ENCODE measurements around the gene CRYZL1.
A peak's percentile ranks its signal among the peaks of the same experiment; 100 is the strongest.
"Not testable (repeated sequence)": the region's sequence is repeated elsewhere in the genome, so short reads cannot be mapped to it uniquely, and the experiment has no call there.

The CRYZL1 gene

DNA sequence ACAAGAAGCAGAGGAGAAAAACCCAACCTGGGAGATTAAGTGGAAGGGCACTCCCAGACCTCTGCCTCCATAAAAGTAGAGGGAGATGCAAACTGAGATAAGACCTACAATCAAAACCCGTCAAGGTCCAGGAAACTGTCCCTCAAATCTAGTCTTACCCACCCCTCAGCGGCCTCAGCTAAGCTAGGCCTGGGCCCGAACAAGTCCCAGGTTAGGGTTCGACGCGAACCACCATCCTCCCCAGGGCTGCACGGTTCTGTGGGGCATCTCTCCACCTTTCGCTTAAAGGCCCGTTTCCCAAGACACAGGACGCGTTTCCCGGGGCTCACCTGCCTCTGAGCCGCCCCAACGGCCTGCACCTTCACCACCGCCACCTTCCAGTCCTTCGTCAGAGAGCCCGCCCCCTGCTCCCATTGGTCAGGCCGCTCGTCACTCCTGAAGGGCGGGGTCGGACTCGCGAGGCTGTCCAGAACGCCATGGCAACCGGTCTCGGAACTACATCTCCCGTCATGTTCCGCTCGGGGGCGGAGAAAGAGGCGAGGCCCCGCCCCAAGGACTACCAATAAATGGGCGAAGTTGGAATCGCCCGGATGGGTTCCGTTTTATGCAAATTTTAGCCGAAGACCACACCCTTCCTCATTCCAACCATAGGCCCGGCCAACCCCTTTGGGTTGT, at the start of gene CRYZL1:
Gene CRYZL1 (minus strand): TSS at position 390 of the 675 bp plus-strand sequence. CDS start 10,190 bp downstream, outside the sequence.
- DNase-seq (ENCODE audit: low read depth), result peak; percentile 100

DNA sequence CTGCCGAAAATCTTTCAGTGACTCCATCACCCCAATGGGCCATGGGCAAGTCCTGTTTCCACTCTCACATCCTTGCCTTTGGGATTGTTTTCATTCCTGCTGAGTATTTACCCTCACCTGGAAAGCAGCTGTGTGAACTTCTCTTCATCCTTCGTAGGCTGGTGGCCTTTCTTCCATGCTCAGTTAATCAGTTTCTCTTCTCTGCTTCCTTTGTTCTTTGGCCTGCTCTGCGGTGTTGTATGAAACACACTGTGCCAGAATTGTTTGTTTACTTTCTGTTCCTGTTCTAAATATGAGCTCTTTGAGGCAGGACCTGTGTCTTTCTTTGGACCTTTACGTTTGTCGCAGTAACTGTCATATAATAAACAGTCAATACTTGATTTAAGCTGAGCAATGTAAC, 49.3 kb upstream of the CRYZL1 start:
- DNase-seq (ENCODE audit: low read depth), result no peak

DNA sequence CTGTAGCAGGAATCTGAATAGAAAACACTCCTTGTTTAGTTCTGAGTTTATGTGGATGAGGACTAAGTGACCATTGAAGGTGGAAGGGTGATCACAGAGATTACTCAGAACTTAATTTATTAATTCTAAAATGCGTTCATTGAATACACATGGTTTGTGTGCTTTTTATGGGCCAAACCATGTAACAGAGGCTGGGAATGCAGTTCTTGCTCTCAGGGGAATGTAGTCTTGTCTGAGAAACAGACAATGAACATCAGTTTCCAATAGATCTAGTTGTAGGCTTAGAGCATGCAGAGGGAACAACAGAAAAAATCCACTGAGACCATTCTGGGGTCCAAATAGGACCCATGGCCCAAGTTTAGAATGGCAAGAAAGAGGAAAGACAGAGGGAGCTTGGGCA, 46.8 kb upstream of the CRYZL1 start:
- DNase-seq (ENCODE audit: low read depth), result no peak

DNA sequence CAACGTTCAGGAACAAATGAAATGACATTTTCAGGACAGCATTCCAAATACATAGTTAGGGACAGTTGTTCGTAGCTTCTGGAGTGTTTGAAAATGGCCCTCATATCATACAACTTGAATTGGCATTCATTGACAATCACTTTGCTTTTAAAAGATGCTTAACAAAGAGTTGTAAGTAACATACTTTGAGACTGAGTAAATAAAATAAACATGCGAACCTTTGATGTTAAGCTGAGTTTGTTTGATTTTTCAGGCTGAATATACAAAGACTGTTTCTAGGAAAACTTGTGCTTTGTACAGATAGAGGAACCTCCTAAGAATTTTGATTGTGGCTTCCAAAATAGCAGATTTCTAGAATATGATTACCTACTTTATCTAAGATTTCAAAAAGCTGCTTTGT, 46.1 kb upstream of the CRYZL1 start:
- DNase-seq (ENCODE audit: low read depth), result no peak

DNA sequence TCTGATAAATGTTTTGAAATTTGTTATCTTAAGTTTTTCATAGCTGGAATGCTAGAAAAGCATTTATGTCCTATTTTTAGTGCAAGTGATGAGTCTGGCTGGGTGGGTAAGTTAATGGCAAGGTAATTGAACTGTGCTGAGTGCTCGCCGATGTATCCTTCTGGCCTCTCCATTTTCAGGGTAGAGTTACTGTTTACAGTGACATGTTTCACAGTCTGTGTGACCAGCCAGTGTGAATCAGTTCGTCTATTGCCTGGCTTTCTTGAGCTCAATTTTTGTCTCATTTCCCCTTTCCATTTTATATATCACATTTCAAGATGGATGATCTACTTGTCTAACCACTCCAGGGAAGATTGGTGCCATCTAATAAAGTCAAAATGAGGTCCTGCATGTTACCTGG, 44.8 kb upstream of the CRYZL1 start:
- no peak for DNase-seq (ENCODE audit: low read depth)

DNA sequence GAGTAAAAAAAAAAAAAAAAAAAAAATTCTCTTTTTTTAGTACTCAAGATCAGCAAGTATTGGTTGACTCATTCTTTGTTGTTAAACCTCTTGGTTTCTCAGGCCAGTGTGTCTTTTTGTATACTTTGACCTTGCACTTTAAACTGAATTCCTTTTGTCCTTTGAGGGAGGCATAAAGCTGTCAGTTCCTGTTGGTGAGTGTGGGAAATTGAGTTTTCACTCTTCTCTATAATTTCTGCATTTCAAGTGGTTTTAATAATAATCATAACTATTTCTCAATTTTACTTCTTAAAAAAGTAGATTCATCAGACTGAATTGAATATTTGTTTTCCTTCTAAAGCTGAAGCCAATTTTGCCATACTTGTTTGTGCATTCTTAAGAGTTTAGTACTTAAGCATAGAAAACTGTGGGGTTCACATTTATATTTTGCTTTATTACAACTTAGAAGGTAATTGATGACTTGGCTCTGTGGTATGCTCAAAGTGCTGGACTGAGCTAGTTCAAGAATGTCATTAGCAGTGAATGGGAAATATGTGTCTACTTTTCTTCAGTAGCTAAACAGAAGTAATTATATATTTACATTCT, 44.2 kb upstream of the CRYZL1 start:
- no peak for DNase-seq (ENCODE audit: low read depth)

DNA sequence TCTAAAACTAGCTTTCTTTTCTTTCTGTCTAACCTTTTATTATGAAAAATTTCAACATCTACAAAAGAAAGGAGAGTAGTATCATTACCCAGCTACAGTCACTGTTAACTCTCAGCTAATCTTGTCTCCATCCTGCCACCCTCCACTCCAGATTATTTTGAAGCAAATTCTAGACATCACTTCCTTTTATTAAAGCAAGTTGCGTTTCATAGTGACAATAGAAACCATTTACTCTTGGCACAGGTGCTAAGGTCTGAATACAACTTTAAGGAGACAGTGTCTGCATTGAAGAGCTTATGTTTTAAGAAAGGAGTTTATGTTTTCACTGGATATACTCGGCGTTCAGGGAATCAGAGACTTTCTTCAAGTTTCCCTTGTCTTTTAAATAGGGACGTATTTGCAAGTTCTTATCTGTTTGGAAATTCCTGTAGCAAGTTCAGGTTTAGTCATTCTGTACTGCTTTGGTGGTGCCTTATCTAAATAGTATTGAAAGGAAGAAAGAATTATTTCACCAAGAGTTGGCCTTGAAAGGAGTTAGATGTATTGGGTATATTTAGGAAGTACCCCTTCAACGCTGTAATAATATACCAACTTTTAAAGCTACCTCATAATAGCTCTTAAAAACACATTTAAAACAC, 43.5 kb upstream of the CRYZL1 start:
- DNase-seq (ENCODE audit: low read depth), result no peak

DNA sequence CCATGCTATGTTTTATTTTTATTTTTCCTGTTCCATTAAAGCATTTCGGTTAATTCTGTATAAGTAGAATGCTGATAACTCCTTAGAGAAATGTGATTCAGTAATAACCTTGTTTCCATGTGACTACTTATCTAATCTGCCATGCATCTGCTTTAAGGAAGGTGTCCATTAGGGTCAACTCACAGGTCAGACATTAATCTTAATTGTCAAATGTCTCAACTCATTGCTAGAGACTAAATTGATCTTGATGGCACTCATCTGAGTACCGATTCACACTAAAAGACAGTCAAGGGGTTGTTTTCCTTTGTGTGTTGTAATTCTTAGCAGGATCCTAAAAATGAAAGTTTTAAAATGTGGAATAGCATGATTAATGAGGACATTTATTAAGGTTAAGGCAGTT, 42.5 kb upstream of the CRYZL1 start:
- DNase-seq (ENCODE audit: low read depth), result no peak

DNA sequence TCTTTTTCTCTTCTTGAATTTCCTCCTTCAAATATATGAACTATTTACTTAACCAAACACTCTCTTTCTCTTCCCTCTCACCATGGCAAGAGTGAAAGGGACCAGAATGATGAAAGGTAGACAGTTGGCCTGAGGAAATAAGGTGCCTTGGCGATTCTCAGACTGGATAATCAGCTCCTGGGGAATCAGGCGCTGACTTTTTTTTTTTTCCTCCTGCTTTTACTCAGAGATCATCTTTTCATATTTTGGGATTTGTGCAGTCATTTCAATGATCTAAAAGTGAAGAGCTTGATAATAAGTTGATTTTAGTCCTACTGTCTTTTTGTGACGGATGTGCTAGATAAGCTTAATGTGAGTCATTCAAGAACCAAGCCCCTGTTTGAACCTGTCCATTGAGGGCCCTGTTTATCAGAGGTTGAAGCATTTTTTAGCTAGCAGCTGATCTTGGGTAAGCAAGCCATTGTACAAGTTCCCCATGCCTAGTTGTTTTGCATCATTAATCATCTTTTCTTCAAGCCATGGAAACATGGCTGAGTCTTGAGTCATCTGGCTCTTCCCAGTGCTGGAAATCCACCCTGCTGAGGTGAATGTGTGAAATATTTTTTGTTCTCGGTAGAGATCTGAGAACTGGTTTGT, 41.6 kb upstream of the CRYZL1 start:
- no peak for DNase-seq (ENCODE audit: low read depth)

DNA sequence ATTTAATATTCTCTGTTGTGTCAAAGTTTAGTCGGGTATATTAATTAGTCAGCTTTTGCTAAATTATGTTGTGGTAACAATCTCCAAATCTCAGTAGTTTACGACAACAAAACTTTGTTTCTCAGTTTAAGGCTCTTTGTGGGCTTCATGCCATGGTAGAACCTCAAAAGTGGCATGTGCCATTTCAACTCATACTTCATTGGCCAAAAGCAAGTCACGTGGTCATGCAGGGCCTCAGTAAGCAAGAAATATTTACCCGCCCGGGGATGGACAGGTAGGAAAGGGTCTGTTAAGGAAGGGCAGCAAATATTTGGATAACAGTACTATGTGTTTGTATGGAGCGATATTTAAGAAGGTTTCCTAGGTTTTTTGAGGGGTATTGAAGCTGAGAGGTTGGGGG, 39.3 kb upstream of the CRYZL1 start:
- no peak for DNase-seq (ENCODE audit: low read depth)

DNA sequence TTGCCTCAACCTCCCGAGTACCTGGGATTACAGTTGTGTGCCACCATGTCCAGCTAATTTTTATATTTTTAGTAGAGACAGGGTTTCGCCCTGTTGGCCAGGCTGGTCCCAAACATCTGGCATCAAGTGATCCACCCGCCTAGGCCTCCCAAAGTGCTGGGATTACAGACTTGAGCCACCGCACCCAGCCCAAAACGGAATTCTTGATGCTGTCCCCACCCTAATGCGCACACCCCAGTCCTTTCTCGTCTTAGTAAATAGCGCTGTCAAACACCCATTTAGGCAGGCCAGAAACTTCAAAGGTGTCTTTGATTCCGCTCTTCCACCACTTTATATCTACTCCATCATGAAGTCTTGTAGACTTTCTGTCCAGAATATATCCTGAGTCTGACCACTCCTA, 35.9 kb upstream of the CRYZL1 start:
- DNase-seq (ENCODE audit: low read depth), result no peak

DNA sequence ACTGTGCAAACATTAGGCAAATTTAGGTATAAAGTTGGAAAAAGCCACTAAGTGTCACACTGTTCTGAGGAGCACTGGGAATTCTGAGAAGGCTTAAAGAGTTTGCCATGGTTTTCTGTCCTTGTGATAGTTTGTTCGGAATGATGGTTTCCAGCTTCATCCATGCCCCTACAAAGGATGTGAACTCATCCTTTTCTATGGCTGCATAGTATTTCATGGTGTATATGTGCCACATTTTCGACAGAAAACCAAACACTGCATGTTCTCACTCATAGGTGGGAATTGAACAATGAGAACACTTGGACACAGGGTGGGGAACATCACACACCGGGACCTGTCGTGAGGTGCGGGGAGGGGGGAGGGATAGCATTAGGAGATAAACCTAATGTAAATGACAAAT, 35.1 kb upstream of the CRYZL1 start:
- DNase-seq (ENCODE audit: low read depth), result not testable (repeated sequence)

DNA sequence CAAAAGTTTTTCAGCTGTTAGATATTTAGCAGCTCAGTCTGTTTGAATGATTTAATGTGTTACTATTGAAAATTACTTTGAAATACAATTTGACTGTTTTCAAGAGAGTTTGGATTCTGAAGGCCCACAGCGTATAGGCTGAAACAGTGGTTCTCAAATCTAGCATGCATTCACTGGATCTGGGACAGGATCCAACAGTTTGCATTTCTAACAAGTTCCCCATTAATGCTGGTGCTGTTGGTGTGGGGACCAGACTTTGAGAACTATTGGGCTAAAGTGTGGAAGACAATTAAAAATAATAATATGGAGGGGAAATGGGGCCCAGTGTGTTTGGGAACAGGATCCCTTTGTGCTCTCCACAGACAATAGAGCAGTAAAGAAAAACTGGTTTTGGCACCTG, 32.7 kb upstream of the CRYZL1 start:
- DNase-seq (ENCODE audit: low read depth), result no peak

DNA sequence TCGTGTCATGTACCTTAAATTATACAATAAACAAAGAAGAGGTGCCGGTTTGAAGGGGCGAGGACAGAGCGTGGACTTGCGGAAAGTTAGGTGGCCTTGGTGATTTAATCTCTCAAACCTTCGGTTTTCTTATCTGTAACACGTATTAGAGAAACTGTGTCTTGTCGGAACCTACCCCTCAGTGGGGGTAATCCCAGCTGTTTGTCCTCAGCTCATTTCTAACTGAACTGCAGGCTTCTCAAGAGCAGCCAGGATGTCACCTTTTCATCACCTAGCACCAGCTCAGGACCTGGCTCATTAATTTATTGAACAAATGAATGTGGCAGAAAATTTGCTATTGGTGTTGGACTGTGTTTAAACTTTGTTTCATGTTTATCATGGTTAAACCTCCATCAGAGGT, 31.9 kb upstream of the CRYZL1 start:
- DNase-seq (ENCODE audit: low read depth), result no peak

DNA sequence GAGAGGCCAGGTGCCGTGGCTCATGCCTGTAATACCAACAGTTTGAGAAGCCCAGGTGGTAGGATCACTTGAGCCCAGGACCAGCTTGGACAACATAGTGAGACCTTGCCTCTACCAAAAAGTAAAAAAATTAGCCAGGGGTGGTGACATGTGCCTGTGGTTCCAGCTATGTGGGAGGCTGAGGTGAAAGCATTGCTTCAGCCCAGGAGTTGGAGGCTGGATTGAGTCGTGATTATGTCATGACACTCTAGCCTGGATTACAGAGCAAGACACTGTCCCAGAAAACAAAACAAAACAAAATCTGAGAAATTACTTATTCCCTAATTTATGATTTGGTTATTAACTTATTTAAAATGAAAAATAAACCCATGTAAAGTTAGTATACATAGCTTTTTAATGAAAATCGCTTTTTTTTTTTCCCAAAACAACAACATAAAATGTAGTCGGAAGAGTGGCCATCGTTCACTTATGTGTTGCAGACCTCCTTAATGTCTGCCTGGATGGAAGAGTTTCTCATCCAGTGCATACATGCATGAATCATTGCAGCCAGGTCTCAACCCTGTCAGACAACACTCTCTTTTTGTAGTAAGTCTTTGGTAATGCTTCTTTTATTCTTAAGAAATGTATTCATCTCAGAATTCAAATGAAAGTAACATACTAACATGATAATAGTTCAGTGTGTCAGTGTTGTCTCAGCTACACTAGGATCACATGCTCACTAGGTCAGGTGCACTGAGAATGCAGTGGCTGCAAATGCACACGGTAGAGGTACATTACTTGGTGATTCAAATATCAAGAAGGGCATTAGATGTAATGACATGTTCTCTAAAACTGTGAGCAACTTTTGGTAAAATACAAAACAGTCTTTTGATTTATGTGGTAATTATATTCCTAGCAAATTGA, 28.8 kb upstream of the CRYZL1 start:
- DNase-seq (ENCODE audit: low read depth), result no peak

DNA sequence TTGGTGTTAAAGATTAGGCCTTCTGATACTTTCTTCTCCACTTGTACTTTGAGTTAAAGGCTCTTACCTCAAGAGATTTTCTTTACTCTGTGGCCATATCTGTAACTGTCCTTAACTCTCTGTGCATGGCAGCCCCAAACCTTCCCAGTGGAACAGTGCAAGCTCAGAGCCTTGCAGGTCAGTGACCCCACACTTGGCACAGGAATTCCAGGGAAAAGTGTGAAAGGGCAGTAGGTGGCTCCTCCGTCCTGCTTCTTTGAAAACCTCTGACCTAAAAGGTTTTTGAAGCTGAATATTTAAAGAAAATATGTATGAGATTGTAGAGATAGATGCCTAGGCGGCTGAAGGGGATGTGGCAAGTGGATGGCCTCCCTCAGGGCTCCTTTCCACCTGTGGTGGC, 27.1 kb upstream of the CRYZL1 start:
- DNase-seq (ENCODE audit: low read depth), result no peak

DNA sequence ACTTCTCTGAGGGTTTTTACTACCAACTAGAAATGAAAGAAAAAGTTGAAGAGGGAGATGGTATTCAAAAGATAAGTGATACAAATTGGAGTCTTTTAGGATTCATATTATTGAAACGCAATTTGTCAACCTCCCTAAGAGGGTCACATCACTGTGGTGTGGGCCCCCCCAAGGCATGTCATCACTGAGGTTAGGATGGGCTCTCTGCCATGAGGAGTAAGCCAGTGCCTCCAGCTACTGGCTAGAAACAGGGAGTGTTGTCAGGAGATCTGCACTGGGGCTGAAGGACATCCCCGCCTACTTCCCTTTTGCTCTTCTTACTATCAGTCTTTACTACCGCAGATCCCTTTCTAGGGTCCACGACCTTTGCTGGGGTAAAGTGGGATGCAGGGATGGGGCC, 26.6 kb upstream of the CRYZL1 start:
- DNase-seq (ENCODE audit: low read depth), result no peak

DNA sequence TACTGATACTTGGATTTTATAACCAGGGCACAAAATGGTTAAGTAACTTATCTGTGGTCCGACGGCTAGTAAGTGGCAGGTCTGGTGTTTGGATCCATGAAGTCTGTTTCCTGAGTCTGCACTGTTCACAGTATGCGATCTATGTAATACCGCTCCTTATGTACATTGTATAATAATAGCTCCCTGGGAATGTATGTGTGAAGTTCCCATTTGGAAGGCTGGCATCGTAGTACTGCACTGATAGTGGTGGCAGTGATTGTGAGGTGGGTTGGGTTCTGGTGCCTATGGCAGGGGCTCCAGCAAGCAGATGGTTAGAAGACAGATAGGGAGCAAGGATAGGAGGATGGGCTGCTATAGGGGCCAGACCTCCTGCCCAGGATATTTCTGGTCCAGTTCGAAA, 26.1 kb upstream of the CRYZL1 start:
- DNase-seq (ENCODE audit: low read depth), result no peak

DNA sequence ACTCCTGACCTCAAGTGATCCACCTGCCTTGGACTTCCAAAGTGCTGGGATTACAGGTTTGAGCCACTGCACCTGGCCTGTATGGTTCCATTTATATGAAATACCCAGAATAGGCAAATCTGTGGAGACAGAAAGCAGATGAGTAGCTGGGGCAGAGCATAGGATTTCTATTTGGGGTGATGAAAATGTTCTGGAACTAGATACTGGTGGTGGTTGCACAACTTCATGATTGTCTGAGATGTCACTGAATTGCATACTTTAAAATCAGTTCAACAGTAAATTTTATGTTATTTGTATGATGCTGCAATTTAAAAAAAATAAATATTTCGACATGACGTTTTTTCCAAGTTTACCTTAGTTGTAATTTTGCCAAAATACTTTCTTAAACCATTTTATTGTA, 24.6 kb upstream of the CRYZL1 start:
- no peak for DNase-seq (ENCODE audit: low read depth)

DNA sequence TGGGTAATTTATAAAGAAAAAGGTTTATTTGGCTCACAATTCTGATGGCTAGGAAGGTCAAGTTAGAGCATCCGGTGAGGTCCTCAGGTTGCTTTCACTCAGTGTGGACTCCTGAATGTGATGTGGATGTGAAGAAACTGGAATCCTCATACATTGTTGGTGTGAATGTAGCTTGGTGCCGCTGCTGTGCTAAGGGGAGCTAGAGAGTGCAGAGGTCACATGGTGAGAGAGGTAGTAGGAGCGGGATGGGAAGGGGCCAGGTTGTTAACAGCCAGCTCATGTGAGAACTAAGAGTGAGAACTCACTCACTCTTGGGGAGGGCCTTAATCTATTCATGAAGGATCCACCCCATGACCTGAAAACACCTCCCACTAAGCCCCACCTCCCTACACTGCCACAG, 22.6 kb upstream of the CRYZL1 start:
- DNase-seq (ENCODE audit: low read depth), result no peak

DNA sequence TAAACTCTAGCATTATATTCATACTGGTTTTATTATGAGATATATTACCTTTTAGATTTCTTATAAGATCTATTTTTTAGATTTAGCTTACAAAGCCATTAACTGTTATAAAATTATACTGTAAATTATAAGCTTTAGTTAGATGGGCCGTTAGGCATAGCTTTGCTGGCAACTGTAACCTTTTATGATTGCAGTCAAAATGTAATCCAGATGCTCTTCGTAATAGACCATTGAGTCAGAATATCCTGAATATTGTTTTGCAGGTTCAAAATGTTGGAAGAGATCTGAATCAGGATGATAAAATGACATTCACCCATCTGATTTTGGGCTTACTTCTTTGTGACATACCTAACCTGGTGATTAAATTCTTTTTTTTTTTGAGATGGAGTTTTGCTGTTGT, 21.7 kb upstream of the CRYZL1 start:
- no peak for DNase-seq (ENCODE audit: low read depth)

DNA sequence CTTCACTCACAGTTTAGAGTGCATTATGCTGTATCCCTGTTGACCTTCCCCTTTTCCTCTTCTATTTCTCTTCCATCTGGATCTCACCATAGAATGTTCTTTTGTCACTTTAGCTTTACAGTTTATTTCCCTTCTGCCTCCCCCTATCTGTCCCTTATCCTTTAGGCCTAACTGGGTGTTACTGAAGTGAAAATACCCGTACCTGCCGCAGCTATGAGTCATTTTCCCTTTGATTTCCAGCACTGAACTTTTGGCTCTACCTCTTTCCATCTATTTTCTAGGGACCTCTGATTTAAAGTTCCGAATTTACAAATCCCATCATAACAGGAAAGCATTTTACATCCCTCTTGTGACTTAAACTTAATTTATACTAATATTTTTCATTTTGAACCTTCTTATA, 20.5 kb upstream of the CRYZL1 start:
- no peak for DNase-seq (ENCODE audit: low read depth)
